Mucosa of gallbladder (tissue), 1 donor: ENCODE measurements around the gene CDK15. TPM values are rescaled to one million over a fixed set of nuclear protein-coding genes. Genes with fewer than 3 reads are reported as not detected.
"Not testable (repeated sequence)": the region's sequence is repeated elsewhere in the genome, so short reads cannot be mapped to it uniquely, and the experiment has no call there.

Source experiments
- DNase-seq: peaks from one replicate; pipeline ENCODE4 v3.0.0-alpha.2; 2020; ENCODE audit warnings: low spot score
- total RNA-seq: library from RNA; stranded (reverse); gene quantifications from one replicate; pipeline ENCODE4 v1.2.1, GENCODE V29; 2021
- donor health status: DM: no; HTN: no; CAD: no.

CDK15 gene
- total RNA-seq, 1 donor from 2014 or later = 3.1 TPM

DNA sequence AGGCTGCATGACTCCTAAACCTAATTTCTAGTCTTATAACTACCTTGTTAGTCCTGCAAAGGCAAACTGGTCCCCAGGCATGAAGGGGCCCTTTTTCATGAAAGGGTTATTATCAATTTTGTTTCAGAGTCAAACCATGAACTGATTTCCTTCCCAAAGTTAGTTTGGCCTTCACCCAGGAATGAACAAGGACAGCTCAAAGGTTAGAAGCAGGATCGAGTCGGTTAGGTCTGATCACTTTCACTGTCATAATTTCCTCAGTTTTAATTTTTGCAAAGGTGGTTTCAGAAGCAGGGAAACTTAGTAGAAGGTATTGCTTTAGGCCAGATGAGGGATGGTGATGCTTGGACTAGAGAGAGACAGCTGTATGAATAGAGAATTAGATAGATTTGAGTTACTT is 16.9 kb upstream of the CDK15 start:
- no peak for DNase-seq

DNA sequence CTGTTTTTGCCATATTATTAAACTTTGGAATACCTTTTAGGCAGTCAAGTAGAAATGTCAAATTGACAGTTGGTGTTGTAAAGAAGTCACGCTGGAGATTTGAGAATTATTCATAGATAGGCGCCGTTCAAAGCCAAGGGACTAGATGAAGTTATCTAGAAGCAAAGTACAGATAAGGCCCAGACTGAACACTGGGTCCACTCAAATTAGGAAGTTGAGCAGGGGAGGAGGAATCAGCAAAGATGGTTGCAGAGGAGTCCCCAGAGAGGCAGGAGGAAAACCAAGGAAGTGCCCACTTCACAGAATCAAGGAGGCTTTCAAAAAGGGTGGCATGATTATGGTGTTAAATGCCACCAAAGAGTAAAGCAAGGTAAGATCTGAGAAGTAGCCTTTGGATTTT is 16.0 kb upstream of the CDK15 start:
- DNase-seq = no peak

DNA sequence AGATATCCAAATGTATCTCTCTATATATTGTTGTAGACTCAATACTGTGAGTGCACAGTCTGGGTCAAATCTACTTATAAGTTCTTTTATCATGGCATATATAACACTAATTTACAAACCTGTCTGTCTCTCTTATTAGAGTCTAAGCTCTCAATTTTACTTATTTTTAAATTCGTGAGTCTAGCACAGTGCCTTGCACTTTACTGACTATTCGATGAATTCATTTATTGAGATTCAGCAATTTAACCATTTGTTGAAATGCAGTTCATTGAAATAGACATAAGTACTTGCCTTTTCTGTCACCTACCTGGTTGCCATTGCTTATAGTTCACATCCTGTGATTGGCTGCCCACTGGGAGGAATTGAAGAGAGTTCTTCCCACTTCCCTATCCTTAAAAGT is 15.3 kb upstream of the CDK15 start:
- DNase-seq = no peak

DNA sequence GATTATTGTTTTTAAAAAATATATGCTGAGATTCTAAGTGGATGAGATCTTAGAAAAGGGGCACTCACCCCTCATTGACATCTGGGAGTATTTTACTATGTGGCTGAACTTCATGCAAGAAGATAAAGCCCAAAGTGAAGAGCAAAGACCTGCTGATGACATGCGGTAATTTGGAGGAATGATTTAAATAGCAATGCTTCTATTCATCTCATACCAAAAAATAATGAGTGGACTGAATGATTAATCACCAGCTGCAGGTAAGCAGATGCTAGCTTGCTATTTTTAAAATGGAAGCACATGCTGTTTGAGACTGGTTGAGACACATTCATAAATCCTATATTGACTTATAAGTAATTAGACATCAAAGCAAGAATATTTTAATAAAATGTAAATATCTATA is 12.7 kb upstream of the CDK15 start:
- no peak for DNase-seq

DNA sequence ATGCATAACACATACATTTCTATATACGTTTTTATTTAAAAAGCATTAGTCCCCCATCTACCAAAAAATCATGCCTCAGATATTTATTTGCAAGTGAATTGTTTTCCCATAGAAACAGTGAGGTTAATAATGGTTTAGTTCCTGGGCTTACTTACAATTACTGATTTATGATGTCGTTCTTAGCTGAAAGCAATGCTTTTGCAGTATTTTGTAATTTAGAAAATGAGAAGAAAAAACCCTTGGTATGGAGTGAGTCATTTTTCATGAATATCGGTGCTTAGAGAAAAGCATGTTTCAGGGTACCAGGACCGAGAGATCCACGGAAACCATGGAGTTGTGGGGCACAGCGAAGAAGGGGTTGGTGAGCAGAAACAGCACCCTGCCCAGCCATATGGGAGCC is 12.0 kb upstream of the CDK15 start:
- DNase-seq = no peak

DNA sequence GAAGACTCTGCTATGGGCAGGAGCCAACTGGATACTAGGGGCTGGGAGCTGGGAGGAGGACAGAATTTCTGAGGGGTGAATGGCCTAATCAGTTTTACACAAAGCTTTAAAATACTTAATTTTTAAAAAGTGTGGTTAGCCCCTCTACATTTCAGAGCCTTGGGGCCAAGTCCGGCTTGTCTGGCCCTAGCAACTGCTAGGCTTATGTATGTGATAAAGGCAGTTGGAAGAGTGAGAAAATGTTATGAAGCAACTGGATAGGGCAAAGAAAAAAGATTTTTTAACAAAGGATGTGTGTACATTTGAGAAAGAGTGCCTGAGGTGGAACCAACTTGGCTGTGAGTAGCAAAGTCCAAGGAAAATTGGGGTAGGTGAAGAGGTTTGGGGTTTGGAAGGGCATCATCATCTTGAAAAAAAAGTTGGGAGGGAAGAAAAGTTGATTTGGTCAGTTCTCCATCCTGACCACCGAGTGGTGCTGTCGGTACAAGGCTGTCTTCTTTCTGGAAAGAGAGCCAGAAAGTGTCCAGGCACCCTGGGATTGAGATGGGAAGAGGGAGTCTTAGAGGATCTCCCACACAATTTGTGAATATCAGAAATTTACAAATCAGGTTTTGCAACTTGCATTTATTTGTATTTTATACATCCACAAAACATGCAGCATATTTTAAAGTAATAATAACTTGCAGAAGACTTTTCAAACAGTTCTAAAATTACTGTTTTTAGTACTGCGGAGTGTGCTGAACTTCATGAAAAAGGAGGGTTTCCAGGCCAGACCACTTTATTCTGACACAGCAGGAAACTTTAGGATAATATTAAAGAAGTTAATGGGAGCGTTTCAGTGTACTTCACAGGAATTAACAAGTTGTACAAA is 10.5 kb upstream of the CDK15 start:
- DNase-seq = no peak

DNA sequence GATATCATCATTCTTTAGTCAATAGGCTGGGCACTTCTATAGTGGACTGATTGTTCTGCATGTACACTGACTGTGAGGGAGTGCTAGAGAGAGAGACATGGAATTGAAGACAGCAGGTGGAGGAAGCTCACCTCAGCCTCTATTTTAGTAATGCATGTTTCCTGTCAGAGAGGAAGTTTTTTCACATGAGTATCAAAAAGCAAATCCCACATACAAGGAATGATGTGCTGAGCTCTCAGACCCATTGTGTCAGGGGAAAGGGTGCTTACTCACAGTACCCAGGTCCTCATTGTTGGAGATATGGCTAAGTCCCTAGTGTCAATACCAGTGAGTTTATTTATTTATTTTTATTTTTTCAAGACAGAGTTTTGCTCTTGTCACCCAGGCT is 9.9 kb upstream of the CDK15 start:
- DNase-seq = no peak

DNA sequence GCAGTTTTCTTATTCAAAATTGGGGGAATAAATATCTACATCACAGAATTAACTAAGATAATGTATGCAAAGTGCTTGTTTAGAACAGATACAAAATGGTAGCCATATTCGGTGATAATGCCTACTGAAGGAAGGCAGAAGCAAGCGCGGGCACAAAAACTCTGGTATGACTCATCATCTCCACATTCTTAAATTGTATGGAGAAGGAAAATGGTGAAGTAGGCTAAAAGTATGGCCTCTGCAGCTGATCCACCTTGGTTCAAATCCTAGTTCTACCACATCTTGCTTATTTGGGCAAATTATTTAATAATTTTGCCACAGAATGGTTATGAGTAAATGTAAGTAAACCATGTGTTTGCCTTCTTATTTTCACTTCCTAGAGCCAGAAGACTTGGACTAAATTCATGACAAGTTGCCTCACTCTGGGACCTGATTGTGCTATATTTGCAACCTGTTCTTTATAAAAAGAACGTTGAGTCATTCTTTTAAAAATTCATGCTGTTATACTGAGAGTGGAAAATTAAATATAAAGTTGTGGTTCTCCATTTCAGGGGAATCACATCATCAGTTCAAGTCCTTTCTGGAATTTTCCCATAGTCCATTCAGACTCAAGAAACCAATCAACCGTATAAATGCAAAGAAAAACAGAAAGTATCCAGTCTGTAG is 9.0 kb upstream of the CDK15 start:
- no peak for DNase-seq

DNA sequence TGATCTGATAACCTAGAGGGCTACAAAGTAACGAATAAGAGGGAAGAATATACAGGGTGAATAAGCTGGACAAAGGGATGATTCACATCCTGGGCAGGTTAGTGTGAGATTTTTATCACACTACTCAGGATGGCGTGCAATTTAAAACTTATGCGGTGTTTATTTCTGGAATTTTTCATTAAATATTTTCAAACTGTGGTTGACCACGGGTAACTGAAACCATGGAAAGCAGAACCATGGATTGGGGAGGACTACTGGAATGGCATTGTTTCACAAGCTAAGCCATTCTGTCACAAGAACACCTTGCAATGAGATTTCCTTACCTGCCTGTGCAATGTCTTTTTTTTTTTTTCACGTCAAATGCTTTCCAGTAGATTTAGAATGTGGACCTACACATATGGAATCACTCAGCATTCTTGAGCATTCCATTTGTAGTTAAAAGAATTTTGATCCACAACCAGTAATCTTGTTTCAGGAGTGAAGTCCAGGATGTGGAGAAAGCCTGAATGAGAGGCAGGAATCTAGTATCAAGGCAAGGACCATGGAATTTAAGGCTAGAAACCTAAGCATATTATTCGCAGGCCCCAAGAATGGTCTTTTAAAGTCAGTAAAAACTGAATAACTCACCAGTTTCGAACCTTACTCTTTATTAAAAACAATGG is 8.0 kb upstream of the CDK15 start:
- no peak for DNase-seq

DNA sequence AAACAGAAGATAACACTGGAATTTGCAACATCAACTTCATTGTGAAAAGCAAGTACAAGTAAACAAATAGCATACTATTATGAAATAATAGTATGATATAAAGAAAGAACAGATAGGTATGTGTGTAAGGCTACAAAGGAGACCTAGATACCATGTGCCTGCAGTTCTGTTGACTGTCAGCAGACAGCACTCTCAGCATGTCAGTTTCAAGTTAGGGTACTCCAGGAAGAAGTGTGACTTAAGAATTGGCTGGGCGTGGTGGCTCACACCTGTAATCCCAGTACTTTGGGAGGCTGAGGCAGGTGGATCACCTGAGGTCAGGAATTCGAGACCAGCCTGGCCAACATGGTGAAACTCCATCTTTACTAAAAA is 7.4 kb upstream of the CDK15 start:
- DNase-seq = not testable (repeated sequence)

DNA sequence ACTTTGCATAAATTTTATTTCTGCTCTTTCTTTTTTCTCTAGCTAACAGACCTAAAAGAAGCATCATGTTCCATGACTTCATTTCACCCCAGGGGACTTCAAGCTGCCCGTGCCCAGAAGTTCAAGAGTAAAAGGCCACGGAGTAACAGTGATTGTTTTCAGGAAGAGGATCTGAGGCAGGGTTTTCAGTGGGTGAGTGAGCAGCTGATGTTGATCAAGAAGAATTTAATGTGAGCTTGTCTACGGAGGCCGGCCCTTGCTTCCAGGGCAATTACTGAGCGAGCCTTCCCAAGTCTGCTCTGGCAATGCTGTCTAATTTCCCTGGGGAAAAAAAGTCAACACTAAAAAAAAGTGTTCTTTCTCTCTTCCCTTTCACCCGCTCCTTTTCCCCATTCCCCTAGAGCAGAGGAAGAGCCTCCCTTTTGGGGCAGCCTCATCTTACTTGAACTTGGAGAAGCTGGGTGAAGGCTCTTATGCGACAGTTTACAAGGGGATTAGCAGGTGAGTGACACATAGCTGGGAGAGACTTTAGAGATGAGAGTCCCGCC is 1.2 kb downstream of the CDK15 start:
- DNase-seq = no peak

DNA sequence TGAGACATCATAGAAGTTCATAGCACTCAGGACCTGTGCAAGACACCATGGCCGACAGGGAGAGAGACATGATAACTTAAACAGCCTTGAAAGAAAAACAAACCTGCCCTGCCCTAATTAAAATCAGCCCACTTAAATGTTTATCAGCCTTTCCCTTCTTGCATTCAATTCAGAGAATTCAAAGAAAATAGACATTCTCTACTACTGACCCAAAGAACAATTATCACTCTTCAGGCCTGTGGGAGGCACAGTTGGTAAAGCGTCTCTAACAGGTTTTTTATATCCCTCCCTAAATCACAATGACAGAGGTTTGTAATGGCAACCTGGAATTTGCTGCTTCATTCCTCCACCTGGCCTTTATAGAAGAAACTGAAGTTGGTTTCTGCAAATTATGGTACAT is 1.7 kb downstream of the CDK15 start:
- DNase-seq = no peak

DNA sequence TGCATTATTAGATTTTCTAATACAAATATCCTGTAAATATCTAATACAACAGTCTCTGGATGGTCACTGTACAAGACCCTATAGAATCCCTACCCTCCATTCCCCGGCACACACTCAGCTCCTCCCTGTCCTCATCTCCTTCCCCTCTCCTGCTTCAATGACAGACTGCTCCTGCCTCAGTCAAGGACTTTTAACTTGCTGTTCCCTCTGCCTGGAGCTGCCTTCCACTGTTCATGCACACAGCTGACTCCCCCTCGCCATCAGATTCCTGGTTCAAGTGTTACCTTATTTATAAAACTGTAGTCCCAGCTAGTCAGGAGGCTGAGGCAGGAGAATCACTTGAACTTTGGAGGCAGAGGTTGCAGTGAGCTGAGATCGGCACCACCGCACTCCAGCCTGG is 3.3 kb downstream of the CDK15 start:
- no peak for DNase-seq

DNA sequence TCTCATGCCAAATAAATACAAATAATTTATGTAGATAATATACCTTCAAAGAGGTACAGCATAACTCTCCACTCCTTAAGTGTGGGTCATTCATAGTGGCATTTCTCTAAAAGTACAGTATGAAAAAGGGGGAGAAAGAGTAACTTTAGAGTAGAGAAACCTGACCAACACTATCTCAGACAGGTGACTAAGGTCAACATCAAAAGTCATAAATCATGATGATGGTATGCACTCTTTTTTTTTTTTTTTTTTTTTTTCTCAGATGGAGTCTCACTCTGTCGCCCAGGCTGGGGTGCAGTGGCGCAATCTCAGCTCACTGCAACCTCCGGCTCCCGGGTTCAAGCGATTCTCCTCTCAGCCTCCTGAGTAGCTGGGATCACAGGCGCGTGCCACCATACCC is 4.3 kb downstream of the CDK15 start:
- not testable (repeated sequence) for DNase-seq

DNA sequence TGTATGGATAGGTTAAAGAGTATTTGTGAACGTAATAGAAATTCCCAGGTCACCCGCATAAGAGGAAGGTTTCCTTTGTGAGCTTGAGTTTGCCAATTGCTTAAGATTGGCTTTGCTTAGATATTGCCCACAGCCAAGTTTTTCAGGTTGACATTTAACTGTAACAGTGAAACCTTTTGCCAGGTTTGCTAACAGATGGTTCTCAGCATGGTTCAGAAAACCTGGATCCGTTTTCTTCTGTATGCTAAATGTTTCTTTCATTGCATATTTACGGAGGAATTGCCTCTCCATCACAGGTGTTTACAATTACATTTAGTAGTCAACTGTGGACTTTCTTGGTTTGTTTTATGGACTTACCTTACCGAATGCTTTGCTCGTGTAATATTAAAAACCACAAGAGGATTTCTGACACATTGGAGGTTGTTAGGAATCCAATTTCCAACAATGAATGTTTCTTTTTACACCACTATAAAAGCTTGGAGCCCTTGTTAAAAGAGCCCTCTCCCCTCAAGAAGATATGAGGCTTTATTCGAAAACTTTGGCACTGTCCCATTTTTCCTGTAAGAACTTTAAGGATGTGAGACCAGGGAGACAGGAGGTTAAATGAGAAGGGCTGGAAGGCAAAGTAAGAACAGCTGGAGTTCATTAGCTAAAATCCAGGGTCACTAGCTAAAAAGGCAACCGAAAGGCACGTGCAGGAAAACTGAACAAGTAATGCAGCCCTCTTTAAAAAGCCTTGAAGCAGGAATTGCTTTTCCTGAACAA is 7.8 kb downstream of the CDK15 start:
- no peak for DNase-seq

DNA sequence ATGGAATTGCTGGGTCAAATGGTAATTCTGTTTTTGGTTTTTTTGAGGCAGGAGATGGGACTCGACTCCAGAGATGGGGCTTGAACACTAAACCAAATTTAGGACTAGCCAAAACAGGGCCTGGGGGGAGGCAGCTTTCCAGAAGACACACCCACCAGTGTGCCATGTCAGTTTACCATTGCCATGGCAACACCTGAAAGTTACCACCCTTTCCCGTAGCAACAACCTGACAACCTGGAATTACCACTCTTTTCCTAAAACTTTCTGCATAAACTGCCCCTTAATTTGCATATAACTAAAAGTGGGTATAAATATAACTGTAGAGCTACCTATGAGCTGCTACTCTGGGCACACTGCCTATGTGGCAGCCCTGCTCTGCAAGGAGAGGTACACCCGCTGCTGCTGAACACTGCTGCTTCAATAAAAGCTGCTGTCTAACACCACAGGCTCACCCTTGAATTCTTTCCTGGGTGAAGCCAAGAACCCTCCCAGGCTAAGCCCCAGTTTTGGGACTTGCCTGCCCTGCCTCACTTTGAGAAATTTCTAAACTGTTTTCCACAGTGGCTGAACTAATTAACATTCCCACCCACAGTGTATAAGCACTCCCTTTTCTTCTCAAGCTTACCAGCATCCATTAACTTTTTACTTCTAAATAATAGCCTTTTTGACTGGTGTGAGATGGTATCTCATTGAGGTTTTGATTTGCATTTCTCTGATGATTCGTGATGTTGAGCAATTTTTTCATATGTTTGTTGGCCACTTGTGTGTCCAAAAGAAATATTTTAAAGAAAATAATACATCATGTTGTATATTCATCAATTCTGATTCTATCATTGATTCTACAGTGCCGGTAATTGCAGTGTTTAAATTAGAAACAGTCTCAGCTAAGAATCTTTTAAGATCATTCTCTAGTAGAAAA is 10.6 kb downstream of the CDK15 start:
- DNase-seq = no peak

DNA sequence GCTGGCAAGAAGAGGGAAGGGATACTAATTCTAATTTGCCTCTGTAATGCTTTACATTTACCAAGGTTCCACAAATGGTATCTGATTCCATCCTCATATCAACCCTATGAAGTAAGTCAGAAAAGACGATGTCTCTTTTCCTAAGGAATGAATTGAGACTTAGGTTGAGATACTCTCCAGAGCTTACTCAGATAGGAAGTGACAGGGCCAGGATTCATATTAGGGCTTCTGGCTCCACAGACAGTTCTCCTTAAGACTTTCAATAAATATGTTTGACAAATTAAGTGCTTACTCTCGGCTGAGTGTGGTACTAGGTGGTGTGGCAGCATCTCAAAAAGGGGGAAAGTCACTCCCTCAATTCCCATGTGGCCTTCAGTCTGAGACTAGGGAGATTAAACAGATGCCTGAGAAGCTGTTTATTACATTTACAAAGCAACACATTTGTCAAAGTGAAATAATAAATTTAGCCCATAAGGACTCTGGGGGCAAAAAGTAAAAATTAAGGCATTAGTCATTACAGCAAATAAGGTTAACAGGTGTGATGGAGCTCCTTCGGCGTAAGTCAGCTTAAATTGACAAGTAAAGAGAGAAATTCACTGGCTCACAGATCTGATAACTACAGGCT is 14.2 kb downstream of the CDK15 start:
- DNase-seq = no peak

DNA sequence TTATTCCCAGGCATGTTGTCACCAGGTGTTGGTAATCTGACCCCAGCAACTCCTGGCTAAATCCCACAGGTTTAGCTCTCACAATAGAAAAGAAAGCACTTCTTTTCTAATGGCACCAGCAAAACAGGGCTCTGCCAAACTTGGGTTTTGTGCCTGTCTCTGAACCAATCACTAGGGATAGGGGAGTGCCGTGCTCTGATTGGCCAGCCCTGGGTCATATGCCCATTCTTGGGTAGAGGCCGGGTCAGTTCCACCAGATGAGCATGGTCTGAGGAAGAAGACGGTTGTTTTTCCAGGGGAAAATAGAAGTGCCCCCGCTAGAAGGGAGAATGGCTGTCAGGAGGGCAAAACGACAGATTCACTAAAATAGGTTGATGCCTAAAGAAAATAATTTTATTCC is 14.7 kb downstream of the CDK15 start:
- no peak for DNase-seq

DNA sequence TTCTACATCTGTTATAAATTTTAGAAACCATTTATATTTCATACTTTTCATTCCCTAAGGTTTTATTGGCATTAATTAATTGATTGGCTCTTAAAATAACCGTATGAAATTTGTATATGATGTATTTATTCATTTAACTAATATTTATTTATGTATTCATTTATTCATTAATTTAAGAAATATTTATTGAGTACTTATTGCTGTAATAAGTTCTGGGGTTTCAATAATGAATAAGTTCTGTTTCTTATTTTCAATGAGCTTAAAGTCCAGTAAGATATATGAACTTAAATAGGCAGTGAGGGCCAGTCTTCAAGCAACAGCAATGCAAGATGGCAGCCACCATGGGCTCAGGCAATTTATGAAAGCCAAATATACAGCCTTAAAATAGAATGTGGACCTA is 17.9 kb downstream of the CDK15 start:
- no peak for DNase-seq

DNA sequence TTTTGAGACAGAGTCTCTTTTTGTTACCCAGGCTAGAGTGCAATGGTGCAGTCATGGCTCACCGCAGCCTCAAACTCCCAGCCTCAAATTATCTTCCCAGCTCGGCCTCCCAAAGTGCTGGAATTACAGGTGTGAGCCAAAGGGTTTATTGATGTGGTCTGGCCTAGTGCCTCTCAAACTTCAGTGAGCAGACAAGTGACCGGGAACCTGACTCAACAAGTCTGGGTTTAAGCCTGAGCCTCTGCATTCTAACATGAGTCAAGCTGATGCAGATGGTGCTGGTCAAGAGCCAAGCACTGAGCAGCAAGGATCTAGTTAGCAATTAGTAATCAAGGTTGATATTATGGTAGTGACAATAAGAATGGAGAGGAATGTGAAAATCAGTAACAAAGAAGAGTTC is 21.3 kb downstream of the CDK15 start:
- DNase-seq = no peak
